Measurements from ENCODE around the gene UBE2J2. TPM values are rescaled to one million over a fixed set of nuclear protein-coding genes. Genes with fewer than 3 reads are reported as not detected.

UBE2J2 gene
- total RNA-seq, 3 donors from 2014 or later (not counting 1 experiment from before 2014, with no cell fraction given) = 66.0 to 84.2 (median 78.1) TPM

GRCh38 chr1:1302006-1302430, 28.4 kb upstream of the UBE2J2 start:
- DNase-seq (peak in 1 of 2 donors; percentile 40), ATAC-seq (no peak)
- H3K4me3 Mint-ChIP-seq = no peak overlapping the region
- H3K27ac ChIP-seq (ENCODE audit: low read length) = no peak overlapping the region
- H3K27me3 ChIP-seq (ENCODE audit: control insufficient read depth, insufficient read depth, low read length) = no peaks in the 10 kb centered on the region
- H3K4me1 ChIP-seq (ENCODE audit: control insufficient read depth, insufficient read depth, low read length) = peaks cover 33% of the 10 kb centered on the region
- peaks cover 6 to 21% of the 10 kb centered on the region in 2 donors for H3K4me1 Mint-ChIP-seq
- H3K27ac Mint-ChIP-seq = no peak overlapping the region
- no peaks in the 10 kb centered on the region for H3K27me3 Mint-ChIP-seq (ENCODE audit: low read depth in 2 of 2)
- no peaks in the 10 kb centered on the region for H3K36me3 Mint-ChIP-seq
- no peaks in the 10 kb centered on the region for H3K36me3 ChIP-seq (ENCODE audit: control insufficient read depth, insufficient read depth, low read length)
- intact Hi-C loops (cut with micrococcal nuclease) = no loop called here
- TF ChIP-seq CTCF (IDR thresholded peaks at IDR 0.05) = peak; percentile 26
- no peaks in the 10 kb centered on the region for H3K9me3 ChIP-seq (ENCODE audit: control insufficient read depth, insufficient read depth, low read length)
- WGBS (ENCODE audit: insufficient coverage) = 89% methylated on average over 9 of the region's 9 CpGs
- no peaks in the 10 kb centered on the region for H3K9me3 Mint-ChIP-seq
- no peak overlapping the region for H3K4me3 ChIP-seq (ENCODE audit: low read length)

- H3K4me3 ChIP-seq (ENCODE audit: low read length) = no peak overlapping the region
- intact Hi-C loops (cut with micrococcal nuclease) = no loop called here
- H3K27me3 Mint-ChIP-seq (ENCODE audit: low read depth in 2 of 2) = no peaks in the 10 kb centered on the region
These were observed 26.7 kb upstream of the UBE2J2 start for GRCh38 chr1:1300352-1300739.

GRCh38 chr1:1299686-1300351, 26.2 kb upstream of the UBE2J2 start:
- ATAC-seq (peak in 2 of 3 donors; percentile 46 to 48), DNase-seq (peak in 1 of 2 donors; percentile 55)
- no peak overlapping the region for H3K4me3 Mint-ChIP-seq
- Histone ChIP-seq H3K36me3 (ENCODE audit: control insufficient read depth, insufficient read depth, low read length) (no peaks in the 10 kb centered on the region), H3K4me3 (ENCODE audit: low read length) (no peak overlapping the region), H3K4me1 (ENCODE audit: control insufficient read depth, insufficient read depth, low read length) (peaks cover 11% of the 10 kb centered on the region), H3K27me3 (ENCODE audit: control insufficient read depth, insufficient read depth, low read length) (no peaks in the 10 kb centered on the region), H3K27ac (ENCODE audit: low read length) (no peak overlapping the region), H3K9me3 (ENCODE audit: control insufficient read depth, insufficient read depth, low read length) (no peaks in the 10 kb centered on the region)
- no peaks in the 10 kb centered on the region for H3K36me3 Mint-ChIP-seq
- H3K27me3 Mint-ChIP-seq (ENCODE audit: low read depth in 2 of 2) = no peaks in the 10 kb centered on the region
- TF ChIP-seq CTCF (IDR thresholded peaks at IDR 0.05) = peak; percentile 36
- peaks cover 0 to 3% of the 10 kb centered on the region in 2 donors for H3K4me1 Mint-ChIP-seq
- H3K27ac Mint-ChIP-seq = no peak overlapping the region
- H3K9me3 Mint-ChIP-seq = no peaks in the 10 kb centered on the region
- intact Hi-C loops (cut with micrococcal nuclease) = no loop called here
- WGBS (ENCODE audit: insufficient coverage) = 91% methylated on average over 22 of the region's 22 CpGs

More at GRCh38 chr1:1300352-1300739, 26.7 kb upstream of the UBE2J2 start:
- 95% methylated on average over 12 of the region's 12 CpGs for WGBS (ENCODE audit: insufficient coverage)
- Histone ChIP-seq H3K9me3 (ENCODE audit: control insufficient read depth, insufficient read depth, low read length) (no peaks in the 10 kb centered on the region), H3K27me3 (ENCODE audit: control insufficient read depth, insufficient read depth, low read length) (no peaks in the 10 kb centered on the region), H3K4me1 (ENCODE audit: control insufficient read depth, insufficient read depth, low read length) (peaks cover 16% of the 10 kb centered on the region), H3K27ac (ENCODE audit: low read length) (no peak overlapping the region), H3K36me3 (ENCODE audit: control insufficient read depth, insufficient read depth, low read length) (no peaks in the 10 kb centered on the region)
- peak in 1 of 3 donors; percentile 5 for ATAC-seq
- H3K36me3 Mint-ChIP-seq = no peaks in the 10 kb centered on the region
- H3K4me3 Mint-ChIP-seq = no peak overlapping the region
- H3K4me1 Mint-ChIP-seq = peaks cover 0 to 4% of the 10 kb centered on the region in 2 donors
- no peak overlapping the region for H3K27ac Mint-ChIP-seq
- H3K9me3 Mint-ChIP-seq = no peaks in the 10 kb centered on the region
- TF ChIP-seq CTCF (IDR thresholded peaks at IDR 0.05) = peak; percentile 20
- no peak for DNase-seq

Data from natural killer cell (primary cell).